ENCODE results near the gene GRAMD4. TPM values are rescaled to one million over a fixed set of nuclear protein-coding genes. Genes with fewer than 3 reads are reported as not detected.

The GRAMD4 gene, protein sequence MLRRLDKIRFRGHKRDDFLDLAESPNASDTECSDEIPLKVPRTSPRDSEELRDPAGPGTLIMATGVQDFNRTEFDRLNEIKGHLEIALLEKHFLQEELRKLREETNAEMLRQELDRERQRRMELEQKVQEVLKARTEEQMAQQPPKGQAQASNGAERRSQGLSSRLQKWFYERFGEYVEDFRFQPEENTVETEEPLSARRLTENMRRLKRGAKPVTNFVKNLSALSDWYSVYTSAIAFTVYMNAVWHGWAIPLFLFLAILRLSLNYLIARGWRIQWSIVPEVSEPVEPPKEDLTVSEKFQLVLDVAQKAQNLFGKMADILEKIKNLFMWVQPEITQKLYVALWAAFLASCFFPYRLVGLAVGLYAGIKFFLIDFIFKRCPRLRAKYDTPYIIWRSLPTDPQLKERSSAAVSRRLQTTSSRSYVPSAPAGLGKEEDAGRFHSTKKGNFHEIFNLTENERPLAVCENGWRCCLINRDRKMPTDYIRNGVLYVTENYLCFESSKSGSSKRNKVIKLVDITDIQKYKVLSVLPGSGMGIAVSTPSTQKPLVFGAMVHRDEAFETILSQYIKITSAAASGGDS
- total RNA-seq (2022; extraction: Qiagen RNA extraction; ENCODE audit: low read depth) = 9.2 to 16.6 TPM (median 12.9 TPM) in 5 replicates

DNA sequence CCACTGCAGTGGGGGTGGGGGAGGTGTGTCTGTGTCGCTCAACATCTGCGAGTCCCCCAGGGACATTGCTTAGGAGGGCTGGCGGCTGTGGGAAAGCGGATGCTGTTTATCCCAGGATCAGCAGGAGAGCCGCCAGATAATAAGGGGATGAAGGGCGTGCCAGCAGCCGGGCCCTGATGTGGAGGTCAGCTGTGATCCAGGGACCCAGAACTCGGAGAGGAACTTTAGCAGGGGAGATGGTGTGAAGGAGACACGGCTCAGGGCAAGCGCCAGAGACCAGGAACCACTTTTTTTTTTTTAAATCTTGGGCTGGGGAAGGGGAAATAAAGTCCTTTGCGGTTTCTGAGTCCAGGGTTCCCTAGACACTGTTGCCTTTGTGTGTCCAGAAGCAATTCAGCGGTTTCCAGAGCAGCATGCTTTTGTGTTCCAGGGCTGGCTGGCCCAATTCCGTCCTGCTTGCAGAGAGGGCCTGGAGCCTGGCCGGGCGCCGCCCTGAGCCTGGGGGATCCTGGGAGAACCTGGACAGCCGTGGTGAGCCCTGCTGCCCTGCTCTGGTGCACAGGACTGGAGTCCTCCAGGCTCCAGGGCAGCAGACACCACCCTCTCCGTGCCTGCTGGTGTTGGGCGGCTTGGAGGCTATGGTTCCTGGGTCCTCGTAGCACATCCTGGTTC lies at the start of gene GRAMD4:
TSS of gene GRAMD4 (plus strand) at position 557 of the 672 bp plus-strand sequence. CDS start 6,414 bp downstream, outside the sequence.

Other genes with a start within 250 kb of the GRAMD4 start
- 19.9 to 27.8 TPM (median 26.0 TPM) in 5 replicates for gene CELSR1, start 82.8 kb upstream of the GRAMD4 start, total RNA-seq (2022; extraction: Qiagen RNA extraction; ENCODE audit: low read depth)
- 19.9 to 23.8 TPM (median 21.9 TPM) in 5 replicates for gene CERK, start 117.9 kb downstream of the GRAMD4 start, total RNA-seq (2022; extraction: Qiagen RNA extraction; ENCODE audit: low read depth)
- gene TBC1D22A, start 142.3 kb downstream of the GRAMD4 start, total RNA-seq (2022; extraction: Qiagen RNA extraction; ENCODE audit: low read depth) = 9.3 to 10.3 TPM (median 9.9 TPM) in 5 replicates

All from A549 treated with RU486 at 1 μM for 4 hours (cell line).